Testis (tissue), 2 donors: ENCODE results near the gene ELSPBP1.

Source experiments
- POLR2A ChIP-seq: fragments of 450-650 bp; IDR thresholded peaks from one replicate; pipeline ENCODE4 v1.6.1; 2017; ENCODE audit warnings: antibody characterized with exemption, mild to moderate bottlenecking, moderate library complexity
- TF ChIP-seq, protein P1 (sequence below), 3 experiments: fragments of 450-650 bp in 2 of 3; fragments of 200-600 bp in 1 of 3; sonication (generic) in 1 of 3; IDR thresholded peaks; one replicate each; pipeline ENCODE4 v1.5.1; 2016 to 2019; ENCODE audit warnings: antibody characterized with exemption in 3 of 3, mild to moderate bottlenecking in 2 of 3, moderate library complexity in 1 of 3

DNA sequence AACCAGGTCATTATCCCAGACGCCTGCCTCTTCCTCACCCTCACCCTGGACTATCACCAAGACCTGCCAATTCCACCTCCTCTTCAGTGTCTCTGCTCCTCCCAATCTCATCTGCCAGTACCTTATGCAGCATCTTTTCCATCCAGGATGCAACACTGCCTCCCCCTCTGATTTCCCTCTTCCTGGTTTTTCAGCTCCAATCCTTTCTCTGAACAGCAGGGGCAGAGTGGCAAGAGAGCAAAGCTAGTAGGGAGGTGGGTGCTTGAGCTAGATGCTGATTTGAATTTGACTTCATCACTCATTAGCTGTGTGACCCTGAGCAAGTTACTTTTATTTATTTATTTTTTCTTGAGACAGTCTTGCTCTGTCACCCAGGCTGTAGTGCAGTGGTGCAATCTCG lies 75.0 kb downstream of the ELSPBP1 start:
- TF ChIP-seq, protein P1, sequence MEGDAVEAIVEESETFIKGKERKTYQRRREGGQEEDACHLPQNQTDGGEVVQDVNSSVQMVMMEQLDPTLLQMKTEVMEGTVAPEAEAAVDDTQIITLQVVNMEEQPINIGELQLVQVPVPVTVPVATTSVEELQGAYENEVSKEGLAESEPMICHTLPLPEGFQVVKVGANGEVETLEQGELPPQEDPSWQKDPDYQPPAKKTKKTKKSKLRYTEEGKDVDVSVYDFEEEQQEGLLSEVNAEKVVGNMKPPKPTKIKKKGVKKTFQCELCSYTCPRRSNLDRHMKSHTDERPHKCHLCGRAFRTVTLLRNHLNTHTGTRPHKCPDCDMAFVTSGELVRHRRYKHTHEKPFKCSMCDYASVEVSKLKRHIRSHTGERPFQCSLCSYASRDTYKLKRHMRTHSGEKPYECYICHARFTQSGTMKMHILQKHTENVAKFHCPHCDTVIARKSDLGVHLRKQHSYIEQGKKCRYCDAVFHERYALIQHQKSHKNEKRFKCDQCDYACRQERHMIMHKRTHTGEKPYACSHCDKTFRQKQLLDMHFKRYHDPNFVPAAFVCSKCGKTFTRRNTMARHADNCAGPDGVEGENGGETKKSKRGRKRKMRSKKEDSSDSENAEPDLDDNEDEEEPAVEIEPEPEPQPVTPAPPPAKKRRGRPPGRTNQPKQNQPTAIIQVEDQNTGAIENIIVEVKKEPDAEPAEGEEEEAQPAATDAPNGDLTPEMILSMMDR (IDR thresholded peaks at IDR 0.05) = no peak
- no peak for TF ChIP-seq POLR2A
